Astrocyte of the cerebellum (primary cell): ENCODE measurements around the gene ITK.

ENCODE experiments used
- DNase-seq: peaks from one replicate; pipeline ENCODE4 v3.0.0-alpha.2; 2011; ENCODE audit warnings: low read depth
- H3K4me3 ChIP-seq: 2 replicates; pipeline ENCODE4 v1.5.1; 2011; ENCODE audit warnings: mild to moderate bottlenecking, low read depth, low read length, moderate library complexity
- in situ Hi-C: cut with HindIII; loops from 2 replicates; pipeline ENCODE4 v1.10.0; 2017; ENCODE audit warnings: low sequenced_read_pairs
- TF ChIP-seq, protein P1 (sequence below): IDR thresholded peaks from 2 replicates; pipeline ENCODE4 v1.5.1; 2012; ENCODE audit warnings: low read length, low read depth, moderate library complexity, mild to moderate bottlenecking; ENCODE audit errors: missing control alignments

ITK gene

DNA sequence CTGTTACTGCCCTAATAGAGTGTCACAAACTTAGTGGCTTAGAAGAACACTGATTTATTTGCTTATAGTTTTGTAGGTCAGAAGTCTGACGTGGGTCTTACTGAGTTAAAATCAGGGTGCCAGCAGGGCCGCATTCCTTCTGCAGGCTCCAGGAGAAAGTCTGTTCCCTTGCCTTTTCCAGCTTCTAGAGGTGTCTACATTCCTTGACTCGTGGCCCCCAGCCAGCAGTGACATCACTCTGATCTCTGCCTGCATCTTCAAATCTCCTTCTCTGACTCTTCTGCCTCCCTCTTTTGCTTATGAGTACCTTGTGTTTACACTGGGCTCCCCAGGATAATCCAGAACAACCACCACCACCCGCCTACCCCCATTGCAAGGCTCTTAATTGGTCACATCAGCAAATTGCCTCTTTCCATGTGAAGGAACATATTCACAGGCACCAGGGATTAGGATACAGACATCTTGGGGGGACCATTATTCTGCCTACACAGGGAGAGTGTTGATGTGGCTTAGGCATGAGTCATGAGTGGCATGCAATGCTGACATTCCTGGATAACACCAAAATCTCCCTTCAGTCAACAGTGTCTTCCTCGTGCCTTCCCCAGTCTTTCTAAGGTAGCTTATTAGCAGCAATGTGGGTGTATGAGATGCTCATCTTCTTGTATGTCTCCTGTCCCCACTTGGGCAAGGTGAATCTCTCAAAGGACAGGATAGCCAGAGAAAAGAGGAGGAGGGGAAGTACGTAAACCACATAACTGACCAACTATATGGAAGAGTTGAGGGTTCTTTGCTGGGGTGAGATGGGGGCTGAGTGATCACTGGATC lies 109.7 kb downstream of the ITK start:
- in situ Hi-C loops = no loop called here
- DNase-seq = no peak
- TF ChIP-seq, protein P1, sequence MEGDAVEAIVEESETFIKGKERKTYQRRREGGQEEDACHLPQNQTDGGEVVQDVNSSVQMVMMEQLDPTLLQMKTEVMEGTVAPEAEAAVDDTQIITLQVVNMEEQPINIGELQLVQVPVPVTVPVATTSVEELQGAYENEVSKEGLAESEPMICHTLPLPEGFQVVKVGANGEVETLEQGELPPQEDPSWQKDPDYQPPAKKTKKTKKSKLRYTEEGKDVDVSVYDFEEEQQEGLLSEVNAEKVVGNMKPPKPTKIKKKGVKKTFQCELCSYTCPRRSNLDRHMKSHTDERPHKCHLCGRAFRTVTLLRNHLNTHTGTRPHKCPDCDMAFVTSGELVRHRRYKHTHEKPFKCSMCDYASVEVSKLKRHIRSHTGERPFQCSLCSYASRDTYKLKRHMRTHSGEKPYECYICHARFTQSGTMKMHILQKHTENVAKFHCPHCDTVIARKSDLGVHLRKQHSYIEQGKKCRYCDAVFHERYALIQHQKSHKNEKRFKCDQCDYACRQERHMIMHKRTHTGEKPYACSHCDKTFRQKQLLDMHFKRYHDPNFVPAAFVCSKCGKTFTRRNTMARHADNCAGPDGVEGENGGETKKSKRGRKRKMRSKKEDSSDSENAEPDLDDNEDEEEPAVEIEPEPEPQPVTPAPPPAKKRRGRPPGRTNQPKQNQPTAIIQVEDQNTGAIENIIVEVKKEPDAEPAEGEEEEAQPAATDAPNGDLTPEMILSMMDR = no peak
- no peak overlapping the region for H3K4me3 ChIP-seq

DNA sequence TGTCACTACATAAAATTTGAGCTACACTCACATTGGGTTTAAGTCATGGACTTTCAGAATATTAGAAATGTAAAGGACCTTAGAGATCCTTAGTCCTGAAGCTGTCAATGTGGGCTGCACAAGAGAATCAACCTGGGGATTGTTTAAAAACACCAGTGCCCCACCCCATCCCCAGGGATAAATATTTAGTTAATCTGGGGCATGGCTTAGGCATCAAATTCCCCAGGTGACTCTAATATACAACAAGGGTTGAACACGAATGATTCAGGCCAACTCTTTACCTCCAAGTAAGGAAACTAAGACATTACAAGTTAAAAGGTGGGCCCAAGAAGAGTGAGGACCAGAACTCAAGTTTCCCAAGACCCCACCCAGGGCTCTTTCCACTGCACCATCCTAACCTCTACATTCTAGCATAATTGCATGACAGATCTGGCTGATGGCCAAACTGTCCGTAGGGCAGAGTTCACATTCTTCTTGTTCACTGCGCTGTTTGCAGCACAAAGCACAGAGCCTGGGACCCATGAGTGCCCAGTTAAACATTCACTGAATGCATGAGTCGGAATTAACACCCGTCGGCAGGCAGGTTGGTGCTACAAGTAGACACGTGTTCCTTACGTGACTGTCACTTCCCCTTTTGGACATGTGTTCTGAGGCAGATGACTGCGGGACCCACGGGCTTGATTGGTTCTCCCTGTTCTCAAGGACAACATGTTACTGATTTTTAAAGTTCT lies 110.5 kb downstream of the ITK start:
- TF ChIP-seq, protein P1 = no peak
- no peak overlapping the region for H3K4me3 ChIP-seq
- DNase-seq = no peak
- in situ Hi-C loops = no loop called here

DNA sequence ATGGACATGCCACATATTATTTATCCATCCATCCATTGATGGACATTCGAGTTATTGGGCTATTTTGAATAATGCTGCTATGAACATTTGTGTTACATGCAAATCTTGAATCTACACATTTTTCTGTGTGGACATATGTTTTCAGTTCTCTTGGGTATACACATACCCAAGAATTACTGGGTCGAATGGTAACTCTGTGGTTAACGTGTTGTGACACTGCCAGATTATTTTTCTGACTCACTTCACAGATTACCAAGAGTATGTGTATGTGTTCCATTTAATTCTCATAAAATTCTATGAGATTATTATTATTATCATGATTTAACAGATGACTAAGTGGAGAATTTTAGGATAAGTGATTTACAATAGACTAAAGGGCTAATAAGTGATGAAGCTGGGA lies 112.0 kb downstream of the ITK start:
- in situ Hi-C loops = no loop called here
- H3K4me3 ChIP-seq = no peak overlapping the region
- TF ChIP-seq, protein P1 = no peak
- DNase-seq = no peak

DNA sequence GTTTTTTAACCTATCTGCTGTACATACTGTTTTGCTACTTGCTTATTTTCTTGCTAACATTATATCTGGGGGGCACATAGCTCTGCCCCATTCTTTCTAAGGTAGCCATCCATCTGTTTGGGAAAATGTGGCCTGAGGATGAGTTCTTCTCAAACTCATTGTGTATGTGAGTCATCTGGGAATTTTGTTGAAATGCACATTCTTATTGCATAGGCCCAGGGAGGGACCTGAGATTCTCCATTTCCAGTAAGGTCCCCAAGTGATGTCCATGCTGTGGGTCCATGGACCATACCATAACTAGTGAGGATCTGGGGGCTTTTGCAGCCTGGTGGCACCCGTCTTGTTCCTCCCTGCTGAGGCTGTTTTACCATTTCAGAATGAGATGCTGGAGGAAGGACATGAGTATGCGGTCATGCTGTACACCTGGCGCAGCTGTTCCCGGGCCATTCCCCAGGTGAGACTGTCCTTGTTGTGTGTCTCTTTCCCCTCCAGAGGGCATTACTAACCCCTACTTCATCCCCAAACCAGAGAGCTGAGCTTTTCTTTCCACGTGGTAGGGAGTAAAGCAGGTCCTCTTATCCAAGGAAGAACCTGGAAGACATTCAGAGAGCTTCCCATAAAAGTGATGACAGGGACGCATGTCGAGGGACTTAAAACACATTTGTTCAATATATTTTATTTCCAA lies 113.9 kb downstream of the ITK start:
- TF ChIP-seq, protein P1 = no peak
- DNase-seq = no peak
- H3K4me3 ChIP-seq = no peak overlapping the region
- in situ Hi-C loops = no loop called here

DNA sequence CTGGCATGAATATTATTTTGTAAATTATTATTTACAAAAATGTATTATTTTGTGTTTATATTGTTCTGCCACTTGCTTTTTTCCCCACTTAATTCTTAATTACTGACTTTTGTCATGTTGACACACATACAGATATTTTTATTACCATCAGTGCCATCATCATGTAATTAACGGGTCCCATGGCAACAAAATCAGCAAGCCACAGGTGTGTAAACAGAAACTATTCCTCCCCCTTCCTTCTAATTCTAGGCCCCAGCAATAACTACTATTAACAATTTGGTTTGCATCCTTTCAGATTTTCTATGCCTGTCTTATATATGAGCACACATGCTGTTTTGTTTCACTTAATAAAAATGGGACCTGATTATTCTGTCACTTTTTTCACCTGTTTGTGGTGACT lies 114.6 kb downstream of the ITK start:
- in situ Hi-C loops = no loop called here
- no peak overlapping the region for H3K4me3 ChIP-seq
- DNase-seq = no peak
- TF ChIP-seq, protein P1 = no peak

DNA sequence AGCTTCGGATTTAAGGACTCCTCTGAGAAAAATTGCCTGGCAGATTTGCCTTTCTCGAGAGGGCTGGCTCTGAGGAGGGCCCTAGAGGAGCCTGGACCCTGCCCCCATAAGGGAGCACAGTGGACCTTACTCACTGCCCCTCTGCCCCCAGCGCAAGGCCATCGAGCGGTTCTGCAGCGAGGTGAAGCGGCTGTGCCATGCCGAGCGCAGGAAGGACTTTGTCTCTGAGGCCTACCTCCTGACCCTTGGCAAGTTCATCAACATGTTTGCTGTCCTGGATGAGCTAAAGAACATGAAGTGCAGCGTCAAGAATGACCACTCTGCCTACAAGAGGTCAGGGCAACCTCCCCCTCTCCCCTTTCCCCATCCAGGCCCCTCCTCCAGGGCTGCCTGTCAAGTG lies 119.9 kb downstream of the ITK start:
- DNase-seq = no peak
- in situ Hi-C loops = no loop called here

More for the DNA sequence above, 119.9 kb downstream of the ITK start:
- TF ChIP-seq, protein P1 = no peak
- H3K4me3 ChIP-seq = no peak overlapping the region
